CD4-positive, alpha-beta T cell (primary cell): Measurements from ENCODE around the gene IRF7. TPM values are rescaled to one million over a fixed set of nuclear protein-coding genes. Genes with fewer than 3 reads are reported as not detected.

ENCODE experiments used
- ATAC-seq: fragments of 200-7000 bp; cut with Tn5 transposase; one replicate; pipeline ENCODE4 v1.10.0; 2022; ENCODE audit warnings: mild to moderate bottlenecking; ENCODE audit not compliant: poor library complexity
- CTCF ChIA-PET: fragments of 350-600 bp; sonication (Branson Sonifier 250); formaldehyde crosslinking; loops from one replicate; lab custom pipeline; 2021; ENCODE audit warnings: antibody characterized with exemption, inconsistent platforms; lab: Charles Lee
- POLR2A ChIA-PET: fragments of 350-600 bp; sonication (Branson Sonifier 250); formaldehyde crosslinking; loops from one replicate; lab custom pipeline; 2021; ENCODE audit warnings: antibody characterized with exemption, inconsistent platforms; lab: Charles Lee
- DNase-seq, 14 experiments: peaks; one replicate each; pipeline ENCODE4 v3.0.0-alpha.2; 2013 to 2020; ENCODE audit warnings: mixed read lengths in 2 of 14
- H3K27ac ChIP-seq, 2 donors: one replicate each; pipeline versions ENCODE4 v1.5.1 to v1.7.0; 2013; ENCODE audit warnings: low read length in 2 of 2, low read depth in 1 of 2, mild to moderate bottlenecking in 1 of 2
- H3K27me3 ChIP-seq, 2 experiments: 1 replicate in 1 of 2; 2 replicates in 1 of 2; pipeline versions ENCODE4 v1.6.1 to v1.7.0; 2013; ENCODE audit warnings: low read length in 2 of 2, control low read depth in 1 of 2, mild to moderate bottlenecking in 1 of 2, moderate library complexity in 1 of 2; ENCODE audit not compliant: insufficient read depth in 2 of 2, control insufficient read depth in 1 of 2
- H3K36me3 ChIP-seq: one replicate; pipeline ENCODE4 v1.6.1; 2013; ENCODE audit warnings: low read length, control low read depth; ENCODE audit not compliant: insufficient read depth
- H3K4me1 ChIP-seq: one replicate; pipeline ENCODE4 v1.6.1; 2013; ENCODE audit warnings: low read length, control low read depth; ENCODE audit not compliant: insufficient read depth
- H3K4me3 ChIP-seq: one replicate; pipeline ENCODE4 v1.5.1; 2013; ENCODE audit warnings: mild to moderate bottlenecking, low read length, moderate library complexity
- H3K9me3 ChIP-seq, 2 experiments: 1 replicate in 1 of 2; 2 replicates in 1 of 2; pipeline versions ENCODE4 v1.6.1 to v1.7.0; 2013; ENCODE audit warnings: low read length in 2 of 2, mild to moderate bottlenecking in 2 of 2, control low read depth in 1 of 2, moderate library complexity in 1 of 2; ENCODE audit not compliant: control insufficient read depth in 1 of 2, insufficient read depth in 1 of 2
- H3K27ac Mint-ChIP-seq: one replicate; pipeline ENCODE4 v1.8.0; 2020; ENCODE audit warnings: mixed read lengths
- H3K27me3 Mint-ChIP-seq: one replicate; pipeline ENCODE4 v1.8.0; 2021; ENCODE audit warnings: mixed read lengths
- H3K36me3 Mint-ChIP-seq: one replicate; pipeline ENCODE4 v1.8.0; 2021; ENCODE audit warnings: low read depth, mixed read lengths
- H3K4me1 Mint-ChIP-seq: one replicate; pipeline ENCODE4 v1.8.0; 2021; ENCODE audit warnings: low read depth, mixed read lengths
- H3K4me3 Mint-ChIP-seq: one replicate; pipeline ENCODE4 v1.8.0; 2020; ENCODE audit warnings: mild to moderate bottlenecking, mixed read lengths
- H3K9me3 Mint-ChIP-seq: one replicate; pipeline ENCODE4 v1.8.0; 2020; ENCODE audit warnings: mixed read lengths
- CTCF ChIP-seq: fragments of 200-600 bp; IDR thresholded peaks from one replicate; pipeline ENCODE4 v1.8.0; 2022; ENCODE audit warnings: antibody characterized with exemption, mild to moderate bottlenecking
- intact Hi-C, 2 experiments: fragments of 100-400 bp; cut with DNase I in 1 of 2; cut with micrococcal nuclease in 1 of 2; formaldehyde crosslinking; loops; one replicate each; pipeline versions ENCODE4 v1.15.1 to v1.9.0; 2023 to 2025; cut with DNase I, micrococcal nuclease
- total RNA-seq, 174 experiments: library from RNA in 2 of 174; stranded (reverse) in 2 of 174; gene quantifications; one replicate each; pipeline ENCODE4 v1.2.3 and lab custom pipeline; 2021 to 2026

IRF7 gene
- total RNA-seq, 2 experiments from 2014 or later: 36.5 to 37.7 TPM

- TF ChIP-seq CTCF: no peak
- H3K4me1 Mint-ChIP-seq: no peaks in the 10 kb centered on the region
- ChIA-PET POLR2A (no interaction called here), CTCF (no interaction called here)
- no peak overlapping the region for H3K27ac Mint-ChIP-seq
- Histone ChIP-seq H3K27ac (no peak overlapping the region), H3K9me3 (peaks cover 0 to 8% of the 10 kb centered on the region in 2 experiments), H3K27me3 (peaks cover 1 to 6% of the 10 kb centered on the region in 2 experiments), H3K4me3 (no peak overlapping the region), H3K4me1 (peaks cover 13% of the 10 kb centered on the region), H3K36me3 (peaks cover 14% of the 10 kb centered on the region)
- ATAC-seq (no peak), DNase-seq (no peak)
- H3K4me3 Mint-ChIP-seq: no peak overlapping the region
- no peaks in the 10 kb centered on the region for H3K9me3 Mint-ChIP-seq
- intact Hi-C loops: no loop called here
- peaks cover 5% of the 10 kb centered on the region for H3K27me3 Mint-ChIP-seq
- H3K36me3 Mint-ChIP-seq: peaks cover 5% of the 10 kb centered on the region
Measured at GRCh38 chr11:643849-644738, 28.3 kb upstream of the IRF7 start.

- DNase-seq (no peak), ATAC-seq (peak; percentile 29)
- Histone ChIP-seq H3K9me3 (peaks cover 0 to 8% of the 10 kb centered on the region in 2 experiments), H3K4me3 (no peak overlapping the region), H3K27me3 (peaks cover 9 to 13% of the 10 kb centered on the region in 2 experiments), H3K27ac (no peak overlapping the region), H3K36me3 (peaks cover 14% of the 10 kb centered on the region), H3K4me1 (peaks cover 20% of the 10 kb centered on the region)
- Mint-ChIP-seq H3K27ac (no peak overlapping the region), H3K4me3 (no peak overlapping the region), H3K27me3 (peaks cover 12% of the 10 kb centered on the region), H3K36me3 (peaks cover 5% of the 10 kb centered on the region), H3K4me1 (peaks cover 7% of the 10 kb centered on the region), H3K9me3 (no peaks in the 10 kb centered on the region)
- ChIA-PET POLR2A (no interaction called here), CTCF (no interaction called here)
- intact Hi-C loops: no loop called here
- TF ChIP-seq CTCF: no peak
Measured at GRCh38 chr11:643366-643765, 27.6 kb upstream of the IRF7 start.

- Histone ChIP-seq H3K4me1 (peaks cover 30% of the 10 kb centered on the region), H3K36me3 (peaks cover 14% of the 10 kb centered on the region), H3K4me3 (no peak overlapping the region), H3K27me3 (peaks cover 19 to 23% of the 10 kb centered on the region in 2 experiments), H3K27ac (no peak overlapping the region), H3K9me3 (peaks cover 0 to 17% of the 10 kb centered on the region in 2 experiments)
- Mint-ChIP-seq H3K27ac (no peak overlapping the region), H3K4me1 (peaks cover 12% of the 10 kb centered on the region), H3K9me3 (no peaks in the 10 kb centered on the region), H3K4me3 (no peak overlapping the region), H3K27me3 (peaks cover 20% of the 10 kb centered on the region), H3K36me3 (peaks cover 5% of the 10 kb centered on the region)
- ATAC-seq (no peak), DNase-seq (no peak)
- no peak for TF ChIP-seq CTCF
- POLR2A ChIA-PET: interaction anchor here (1.0 kb wide), 1 partner anchor 26 kb away, joined by 3 read pairs; the partner anchor contains the start of gene IRF7
- CTCF ChIA-PET: no interaction called here
- intact Hi-C loops: no loop called here
Measured at GRCh38 chr11:641806-642370, 26.1 kb upstream of the IRF7 start.
